ENCODE results near the gene ART3.

The ART3 gene

GRCh38 chr4:76147454-76148141, 73.1 kb downstream of the ART3 start:
- Histone ChIP-seq H3K27me3 (ENCODE audit: low read depth, low read length) (no peaks in the 10 kb centered on the region), H3K36me3 (replicated peaks; ENCODE audit: low read depth, low read length) (peaks cover 12% of the 10 kb centered on the region), H3K79me2 (ENCODE audit: low read length) (peaks cover 63% of the 10 kb centered on the region), H3K4me3 (ENCODE audit: low read length) (peak overlapping the region; percentile 94), H3K4me1 (ENCODE audit: low read length) (peaks cover 20% of the 10 kb centered on the region), H3K9ac (ENCODE audit: low read length) (peak overlapping the region; percentile 93), H3K4me2 (ENCODE audit: low read length) (peak overlapping the region; percentile 79), H4K20me1 (ENCODE audit: insufficient read depth, low read length) (peaks cover 21% of the 10 kb centered on the region), H3K27ac (ENCODE audit: low read length) (peak overlapping the region; percentile 67), H3K9me3 (ENCODE audit: insufficient read depth, low read length) (no peaks in the 10 kb centered on the region), H2AFZ (ENCODE audit: low read depth, low read length) (peak overlapping the region; percentile 77)
- no peak for TF ChIP-seq CTCF (IDR thresholded peaks at IDR 0.05; ENCODE audit: low read depth, low read length)
- TF ChIP-seq EZH2phosphoT487 (IDR thresholded peaks at IDR 0.05; ENCODE audit: low read depth): no peak

GRCh38 chr4:76148142-76148865, 73.8 kb downstream of the ART3 start, which contains the start of gene NUP54:
TSS of gene NUP54 (minus strand) at chr4:76148397. CDS start at chr4:76148374, 23 bp downstream.
- Histone ChIP-seq H3K4me1 (ENCODE audit: low read length) (peaks cover 20% of the 10 kb centered on the region), H3K79me2 (ENCODE audit: low read length) (peaks cover 57% of the 10 kb centered on the region), H3K27ac (ENCODE audit: low read length) (peak within 1 kb of the TSS; percentile 67), H3K27me3 (ENCODE audit: low read depth, low read length) (no peaks in the 10 kb centered on the region), H3K4me2 (ENCODE audit: low read length) (peak within 1 kb of the TSS; percentile 83), H3K9ac (ENCODE audit: low read length) (peak within 1 kb of the TSS; percentile 93), H3K9me3 (ENCODE audit: insufficient read depth, low read length) (no peaks in the 10 kb centered on the region), H3K36me3 (replicated peaks; ENCODE audit: low read depth, low read length) (peaks cover 7% of the 10 kb centered on the region), H3K4me3 (ENCODE audit: low read length) (peak within 1 kb of the TSS; percentile 94), H2AFZ (ENCODE audit: low read depth, low read length) (peak within 1 kb of the TSS; percentile 93), H4K20me1 (ENCODE audit: insufficient read depth, low read length) (peaks cover 21% of the 10 kb centered on the region)
- TF ChIP-seq CTCF (IDR thresholded peaks at IDR 0.05; ENCODE audit: low read depth, low read length) (no peak), EZH2phosphoT487 (IDR thresholded peaks at IDR 0.05; ENCODE audit: low read depth) (no peak)

GRCh38 chr4:76153356-76153755, 78.8 kb downstream of the ART3 start:
- Histone ChIP-seq H3K27me3 (ENCODE audit: low read depth, low read length) (no peaks in the 10 kb centered on the region), H3K79me2 (ENCODE audit: low read length) (peaks cover 12% of the 10 kb centered on the region), H3K4me2 (ENCODE audit: low read length) (no peak overlapping the region), H3K27ac (ENCODE audit: low read length) (no peak overlapping the region), H2AFZ (ENCODE audit: low read depth, low read length) (no peak overlapping the region), H3K36me3 (replicated peaks; ENCODE audit: low read depth, low read length) (no peaks in the 10 kb centered on the region), H3K9me3 (ENCODE audit: insufficient read depth, low read length) (no peaks in the 10 kb centered on the region), H4K20me1 (ENCODE audit: insufficient read depth, low read length) (no peaks in the 10 kb centered on the region), H3K9ac (ENCODE audit: low read length) (no peak overlapping the region), H3K4me3 (ENCODE audit: low read length) (no peak overlapping the region), H3K4me1 (ENCODE audit: low read length) (peaks cover 7% of the 10 kb centered on the region)
- no peak for TF ChIP-seq EZH2phosphoT487 (IDR thresholded peaks at IDR 0.05; ENCODE audit: low read depth)
- TF ChIP-seq CTCF (IDR thresholded peaks at IDR 0.05; ENCODE audit: low read depth, low read length): no peak

- Histone ChIP-seq H3K4me3 (ENCODE audit: low read length) (no peak overlapping the region), H3K4me1 (ENCODE audit: low read length) (no peaks in the 10 kb centered on the region), H4K20me1 (ENCODE audit: insufficient read depth, low read length) (no peaks in the 10 kb centered on the region), H3K9me3 (ENCODE audit: insufficient read depth, low read length) (no peaks in the 10 kb centered on the region), H3K79me2 (ENCODE audit: low read length) (no peaks in the 10 kb centered on the region), H3K36me3 (replicated peaks; ENCODE audit: low read depth, low read length) (peaks cover 3% of the 10 kb centered on the region), H3K27ac (ENCODE audit: low read length) (no peak overlapping the region), H3K27me3 (ENCODE audit: low read depth, low read length) (no peaks in the 10 kb centered on the region), H3K9ac (ENCODE audit: low read length) (no peak overlapping the region), H3K4me2 (ENCODE audit: low read length) (no peak overlapping the region), H2AFZ (ENCODE audit: low read depth, low read length) (no peak overlapping the region)
- TF ChIP-seq CTCF (IDR thresholded peaks at IDR 0.05; ENCODE audit: low read depth, low read length) (no peak), EZH2phosphoT487 (IDR thresholded peaks at IDR 0.05; ENCODE audit: low read depth) (no peak)
These were observed 81.5 kb downstream of the ART3 start for GRCh38 chr4:76155979-76156378.
